SK-N-SH (cell line): ENCODE measurements around the gene SULF2.

ENCODE experiments used
- CTCF ChIP-seq: fragments of 200-600 bp; sonication (generic); IDR thresholded peaks from 2 replicates; pipeline ENCODE4 v1.6.1; 2017; ENCODE audit warnings: antibody characterized with exemption, mild to moderate bottlenecking, moderate library complexity
- GATA2 ChIP-seq: sonication (generic); formaldehyde crosslinking; IDR thresholded peaks from 2 replicates; pipeline ENCODE4 v1.5.0; 2020; ENCODE audit warnings: mild to moderate bottlenecking, missing genetic modification reagents
- MEF2A ChIP-seq: IDR thresholded peaks from 2 replicates; pipeline ENCODE4 v1.4.0; 2012; ENCODE audit warnings: low read depth, borderline replicate concordance
- NRF1 ChIP-seq: IDR thresholded peaks from 2 replicates; pipeline ENCODE4 v1.6.1; 2012; ENCODE audit warnings: low read depth, mild to moderate bottlenecking, low read length
- REST ChIP-seq: IDR thresholded peaks from 2 replicates; pipeline ENCODE4 v1.6.1; 2012; ENCODE audit warnings: mild to moderate bottlenecking, low read depth, low read length, moderate library complexity
- SMC3 ChIP-seq: IDR thresholded peaks from 2 replicates; pipeline ENCODE4 v1.6.1; 2012; ENCODE audit warnings: low read depth, low read length, improper control_type of control experiment
- TAF1 ChIP-seq: IDR thresholded peaks from 2 replicates; pipeline ENCODE4 v1.6.1; 2012; ENCODE audit warnings: low read depth, mild to moderate bottlenecking, low read length, moderate library complexity, borderline replicate concordance
- TEAD4 ChIP-seq: IDR thresholded peaks from 2 replicates; pipeline ENCODE4 v1.4.0; 2012; ENCODE audit warnings: mild to moderate bottlenecking, borderline replicate concordance; ENCODE audit not compliant: insufficient read depth
- YY1 ChIP-seq: IDR thresholded peaks from 2 replicates; pipeline ENCODE4 v1.4.0; 2012; ENCODE audit warnings: low read depth, mild to moderate bottlenecking

- TF ChIP-seq CTCF (no peak), MEF2A (no peak), TAF1 (no peak), NRF1 (no peak), YY1 (no peak), REST (no peak), TEAD4 (no peak), SMC3 (no peak), GATA2 (no peak)
Measured at GRCh38 chr20:47669152-47669425, 116.2 kb downstream of the SULF2 start.
